SK-N-DZ (cell line): ENCODE results near the gene FNIP1.
"Not testable (repeated sequence)": the region's sequence is repeated elsewhere in the genome, so short reads cannot be mapped to it uniquely, and the experiment has no call there.

ENCODE experiments used
- DNase-seq: peaks from one replicate; pipeline ENCODE4 v3.0.0-alpha.2; 2015; ENCODE audit warnings: low spot score

Gene FNIP1

DNA sequence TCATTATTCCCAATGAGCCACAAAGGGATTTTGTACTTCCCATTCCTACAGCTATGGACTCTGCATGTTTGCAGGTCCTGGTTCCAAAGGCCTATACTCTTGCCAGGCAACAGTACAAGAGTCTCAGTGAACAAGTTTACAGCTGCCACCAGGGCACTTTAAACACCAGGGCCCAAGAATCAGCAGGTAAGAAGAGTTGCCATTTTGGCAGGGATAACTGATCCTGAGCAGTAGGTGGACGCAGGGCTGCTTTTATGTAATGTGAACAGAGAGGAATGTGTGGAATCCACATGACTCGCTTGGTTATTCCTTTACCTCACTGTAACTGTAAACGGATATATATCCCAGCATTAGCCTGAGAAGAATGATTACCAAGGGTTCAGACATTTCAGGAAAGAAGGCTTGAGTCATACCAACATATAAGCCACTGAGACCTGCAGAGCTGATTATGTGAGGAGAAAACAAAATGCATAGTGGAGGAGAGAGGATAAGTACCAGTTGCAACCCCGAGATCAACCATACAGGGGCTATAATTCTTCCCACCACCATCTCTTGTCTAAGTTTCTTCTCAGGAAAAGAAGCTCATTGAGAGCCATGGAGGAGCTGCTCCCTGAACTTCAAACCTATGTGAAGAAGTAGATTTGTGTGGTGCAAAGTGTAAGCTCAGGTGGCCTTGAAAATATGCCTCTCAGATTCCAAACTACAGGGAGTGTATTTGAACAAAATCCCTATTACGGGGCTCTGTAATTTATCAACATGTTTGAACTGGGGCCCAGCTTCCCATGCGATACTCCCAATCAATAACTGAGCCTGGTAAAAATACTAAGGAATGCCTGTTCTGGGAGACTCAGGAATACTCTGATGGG lies 186.4 kb downstream of the FNIP1 start:
- no peak for DNase-seq

DNA sequence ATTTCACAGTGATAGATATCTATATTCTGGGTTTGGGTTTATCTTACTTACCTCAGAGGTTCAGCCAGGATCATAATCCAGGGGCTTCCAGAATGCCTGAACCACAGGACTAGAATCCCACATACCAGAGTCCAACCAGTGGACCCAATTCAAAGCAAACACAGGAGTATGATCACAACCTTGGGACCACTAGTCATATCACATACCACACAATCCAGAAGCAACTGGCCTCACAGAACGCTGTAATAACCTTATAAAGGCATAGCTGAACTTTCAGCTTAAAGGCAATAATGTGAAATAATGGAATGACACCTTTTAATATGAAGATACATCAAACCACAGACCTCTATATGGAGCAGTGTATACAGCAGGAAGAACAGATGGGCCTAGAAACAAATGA lies 187.0 kb downstream of the FNIP1 start:
- no peak for DNase-seq

DNA sequence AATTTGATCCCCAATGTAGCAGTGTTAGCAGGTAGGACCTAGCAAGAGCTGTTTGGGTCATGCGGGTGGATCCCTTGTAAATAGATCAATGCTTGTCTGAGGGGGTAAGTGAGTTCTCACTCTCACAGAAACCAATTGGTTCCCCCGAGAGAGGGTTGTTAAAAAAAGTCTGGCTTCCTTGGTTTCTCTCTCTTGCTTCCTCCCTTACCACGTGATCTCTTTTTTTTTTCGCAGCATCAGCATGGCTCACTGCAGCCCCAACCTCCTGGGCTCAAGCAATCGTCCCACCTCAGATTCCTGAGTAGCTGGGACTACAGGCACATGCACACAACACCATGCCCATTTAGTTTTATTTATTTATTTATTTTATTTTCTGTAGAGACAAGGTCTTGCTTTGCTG lies 188.2 kb downstream of the FNIP1 start:
- no peak for DNase-seq

DNA sequence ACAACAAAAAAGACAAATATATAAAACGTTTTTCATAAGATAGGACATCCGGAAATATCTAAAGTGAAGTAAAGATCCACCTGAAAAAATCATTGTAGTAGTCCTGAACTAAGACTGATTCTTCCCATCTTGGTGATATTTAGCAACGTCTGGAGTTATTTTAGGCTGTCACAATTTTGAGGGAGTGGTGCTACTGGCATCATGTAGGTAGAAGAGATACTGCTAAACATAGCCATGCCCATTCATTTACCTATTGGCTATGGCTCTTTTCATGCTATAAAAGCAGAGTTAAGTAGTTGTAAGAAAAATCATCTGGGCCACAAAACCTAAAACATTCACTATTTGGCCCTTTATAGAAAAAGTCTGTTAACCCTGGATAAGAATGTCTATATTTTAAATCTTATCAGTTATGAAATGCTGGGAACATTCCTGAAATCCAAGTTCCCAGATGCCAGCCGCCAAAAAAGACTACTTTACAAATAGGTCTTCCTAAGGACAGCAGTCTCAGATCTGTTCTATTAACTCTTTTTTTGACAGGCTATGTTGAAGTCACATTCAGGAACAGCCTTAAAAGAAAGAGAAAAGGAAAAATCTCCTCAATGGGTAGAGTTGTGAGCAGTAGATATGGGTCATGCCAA lies 188.8 kb downstream of the FNIP1 start:
- no peak for DNase-seq

DNA sequence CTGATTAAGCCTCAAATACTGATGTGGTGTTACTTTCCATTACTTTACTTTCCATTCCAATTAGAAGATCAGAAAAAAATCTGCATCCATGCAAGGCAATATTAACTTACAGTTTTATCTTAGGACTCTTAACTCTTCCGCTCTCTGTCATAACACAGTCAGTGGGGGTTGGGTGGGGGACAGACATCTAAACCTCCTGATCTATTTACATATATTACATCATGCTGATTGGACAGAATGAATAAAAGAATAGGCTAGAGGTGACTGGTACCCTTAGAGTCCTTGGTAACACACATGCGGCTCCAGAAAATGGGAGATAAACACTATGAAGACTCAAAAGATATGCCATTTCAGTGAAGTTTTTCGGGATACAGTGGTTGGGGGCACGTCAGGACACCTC lies 189.4 kb downstream of the FNIP1 start:
- no peak for DNase-seq

DNA sequence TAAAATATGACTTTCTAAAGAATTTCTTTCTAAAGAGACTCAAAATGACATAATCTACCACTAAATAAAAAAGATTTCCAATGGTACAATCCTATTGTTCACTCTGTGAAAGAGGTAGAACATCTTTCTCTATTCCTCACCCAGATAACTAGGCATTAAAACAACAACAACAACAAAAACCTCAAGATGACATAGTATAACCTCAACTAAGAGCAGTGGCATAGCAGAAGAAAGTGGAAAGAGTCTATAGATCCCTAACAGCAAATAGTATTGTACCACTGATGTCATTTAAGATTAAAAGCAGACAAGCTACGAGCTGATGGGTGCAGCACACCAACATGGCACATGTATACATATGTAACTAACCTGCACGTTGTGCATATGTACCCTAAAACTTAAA lies 191.7 kb downstream of the FNIP1 start:
- DNase-seq, result no peak

DNA sequence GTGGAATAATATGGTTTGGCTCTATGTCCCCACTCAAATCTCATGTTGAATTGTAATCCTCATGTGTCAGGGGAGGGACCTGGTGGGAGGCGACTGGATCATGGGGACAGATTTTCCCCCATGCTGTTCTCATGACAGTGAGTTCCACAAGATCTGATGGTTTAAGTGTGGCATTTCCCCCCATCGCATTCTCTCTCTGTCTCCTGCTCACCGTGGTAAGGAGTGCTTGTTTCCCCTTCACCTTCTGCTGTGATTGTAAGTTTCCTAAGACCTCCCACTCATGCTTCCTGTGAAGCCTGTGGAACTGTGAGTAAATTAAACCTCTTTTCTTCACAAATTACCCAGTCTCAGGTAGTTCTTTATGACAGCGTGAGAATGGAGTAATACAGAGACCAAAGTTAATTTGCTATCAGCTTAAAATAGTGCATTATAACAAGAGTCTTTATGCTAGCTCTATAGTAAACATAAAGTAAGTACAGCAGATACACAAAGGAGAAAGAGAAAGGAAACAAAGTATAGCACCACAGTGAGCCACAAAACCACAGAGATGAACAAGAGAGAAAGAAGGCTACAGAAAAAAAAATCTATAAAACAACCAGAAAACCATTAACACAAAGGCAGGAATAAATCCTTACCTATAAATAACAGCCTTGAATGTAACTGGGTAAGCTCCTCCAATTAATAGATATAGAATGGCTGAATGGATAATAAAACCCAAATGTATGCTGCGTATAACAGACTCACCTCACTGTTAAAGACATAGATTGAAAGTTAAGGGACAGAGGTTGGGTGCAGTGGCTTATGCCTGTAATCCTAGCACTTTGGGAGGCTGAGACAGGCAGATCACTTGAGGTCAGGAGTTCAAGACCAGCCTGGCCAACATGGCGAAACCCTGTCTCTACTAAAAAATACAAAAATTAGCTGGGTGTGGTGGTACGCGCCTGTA lies 201.5 kb downstream of the FNIP1 start:
- no peak for DNase-seq

DNA sequence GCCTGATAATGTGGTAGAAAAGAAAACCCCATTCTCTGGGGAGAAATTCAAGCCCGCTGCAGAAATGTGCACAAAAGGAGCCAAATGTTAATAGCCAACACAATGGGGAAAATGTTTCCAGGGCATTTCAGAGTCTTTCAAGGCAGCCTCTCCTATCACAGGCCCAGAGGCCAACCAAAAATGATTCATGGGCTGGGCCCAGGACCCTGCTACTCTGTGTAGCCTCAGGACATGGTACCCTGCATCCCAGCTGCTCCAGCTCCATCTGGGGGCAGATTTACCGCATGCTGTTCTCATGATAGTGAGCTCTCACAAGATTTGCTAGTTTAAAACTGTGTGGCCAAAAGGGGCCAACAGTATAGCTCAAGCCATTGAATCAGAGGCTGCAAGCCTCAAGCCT lies 202.9 kb downstream of the FNIP1 start:
- DNase-seq, result no peak

DNA sequence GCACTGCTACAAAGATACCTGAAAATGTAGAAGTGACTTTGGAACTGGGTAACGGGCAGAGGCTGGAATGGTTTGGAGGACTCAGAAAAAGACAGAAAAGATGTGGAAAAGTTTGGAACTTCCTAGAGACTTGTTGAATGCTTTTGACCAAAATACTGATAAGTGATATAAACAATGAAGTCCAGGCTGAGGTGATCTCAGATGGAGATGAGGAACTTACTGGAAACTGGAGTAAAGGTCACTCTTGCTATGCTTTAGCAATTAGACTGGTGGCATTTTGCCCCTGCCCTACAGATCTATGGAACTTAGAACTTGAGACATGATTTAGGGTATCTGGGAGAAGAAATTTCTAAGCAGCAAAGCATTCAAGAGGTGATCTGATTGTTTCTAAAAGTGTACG lies 203.4 kb downstream of the FNIP1 start:
- not testable (repeated sequence) for DNase-seq
